HG03521 (cell line): Measurements from ENCODE around the gene PNCK.

Experiments used
- ATAC-seq: cut with Tn5 transposase; IDR thresholded peaks from one replicate; pipeline ENCODE4 v1.9.1; 2021; ENCODE audit warnings: mild to moderate bottlenecking, moderate library complexity; ENCODE audit not compliant: unreplicated experiment

The PNCK gene

DNA sequence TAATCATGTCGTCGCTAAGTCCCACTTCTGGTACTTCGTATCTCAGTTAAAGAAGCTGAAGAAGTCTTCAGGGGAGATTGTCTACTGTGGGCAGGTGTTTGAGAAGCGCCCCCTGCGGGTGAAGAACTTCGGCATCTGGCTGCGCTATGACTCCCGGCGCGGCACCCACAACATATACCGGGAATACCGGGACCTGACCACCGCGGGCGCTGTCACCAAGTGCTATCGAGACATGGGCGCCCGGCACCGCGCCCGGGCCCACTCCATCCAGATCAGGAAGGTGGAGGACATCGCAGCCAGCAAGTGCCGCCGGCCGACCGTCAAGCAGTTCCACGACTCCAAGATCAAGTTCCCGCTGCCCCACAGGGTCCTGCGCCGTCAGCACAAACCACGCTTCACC is 11.3 kb downstream of the PNCK start:
- no peak for ATAC-seq

DNA sequence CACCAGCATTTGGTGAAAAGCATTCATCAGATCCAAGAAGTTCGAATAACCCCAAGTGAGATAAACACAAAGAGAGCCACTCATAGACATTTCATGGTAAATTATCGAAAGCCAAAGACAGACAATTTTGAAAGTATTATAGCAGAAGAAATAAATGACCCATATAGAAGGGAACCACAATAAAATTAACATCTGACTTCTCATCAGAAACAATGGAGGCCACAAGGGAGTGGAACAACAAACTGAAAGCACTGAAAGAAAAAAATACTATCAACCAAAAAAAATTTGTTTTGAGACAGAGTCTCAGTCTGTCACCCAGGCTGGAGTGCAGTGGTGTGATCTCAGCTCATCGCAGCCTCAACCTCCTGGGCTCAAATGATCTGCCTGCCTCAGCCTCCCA is 14.3 kb downstream of the PNCK start:
- no peak for ATAC-seq

DNA sequence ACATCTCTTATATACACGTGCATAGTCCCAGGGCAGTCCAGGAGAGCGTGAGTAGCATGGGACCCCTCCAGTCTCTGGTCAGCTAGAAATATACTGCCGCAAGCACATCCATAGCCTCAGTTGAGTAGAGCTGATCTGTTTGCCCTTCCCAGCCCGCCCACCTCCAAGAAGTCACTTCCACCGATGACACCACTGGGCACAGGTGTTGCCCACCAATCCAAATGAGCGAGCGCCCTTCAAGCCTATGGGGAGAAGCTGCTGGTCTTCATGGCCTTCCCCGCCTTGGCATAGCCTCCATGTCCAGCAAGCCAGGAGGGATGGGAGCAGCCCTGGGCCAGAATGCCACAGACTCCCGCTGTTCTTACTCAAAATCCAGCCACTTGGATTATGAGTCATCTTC is 16.5 kb downstream of the PNCK start:
- ATAC-seq = no peak

DNA sequence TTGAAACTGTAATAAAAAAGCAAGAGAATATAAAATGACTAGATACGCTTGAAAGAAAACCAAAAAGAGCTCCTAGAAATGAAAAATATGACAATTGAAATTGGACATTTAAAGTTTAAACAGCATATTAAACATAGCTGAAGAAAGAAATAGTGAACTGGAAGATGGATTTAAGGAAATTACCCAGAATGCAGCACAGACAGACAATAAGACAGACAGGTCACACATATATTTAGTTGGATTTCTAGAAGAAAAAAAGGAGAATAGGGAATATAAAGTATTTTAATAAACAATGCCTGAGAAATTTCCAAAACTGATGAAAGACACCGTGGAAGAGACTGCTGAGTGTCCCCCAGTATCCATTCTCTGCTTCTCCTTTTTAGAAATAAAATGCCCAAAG is 20.1 kb downstream of the PNCK start:
- ATAC-seq = no peak

- ATAC-seq = no peak
These were observed 22.0 kb downstream of the PNCK start for GRCh38 chrX:153651540-153652079.

GRCh38 chrX:153650959-153651358 is 22.7 kb downstream of the PNCK start:
- ATAC-seq = no peak

DNA sequence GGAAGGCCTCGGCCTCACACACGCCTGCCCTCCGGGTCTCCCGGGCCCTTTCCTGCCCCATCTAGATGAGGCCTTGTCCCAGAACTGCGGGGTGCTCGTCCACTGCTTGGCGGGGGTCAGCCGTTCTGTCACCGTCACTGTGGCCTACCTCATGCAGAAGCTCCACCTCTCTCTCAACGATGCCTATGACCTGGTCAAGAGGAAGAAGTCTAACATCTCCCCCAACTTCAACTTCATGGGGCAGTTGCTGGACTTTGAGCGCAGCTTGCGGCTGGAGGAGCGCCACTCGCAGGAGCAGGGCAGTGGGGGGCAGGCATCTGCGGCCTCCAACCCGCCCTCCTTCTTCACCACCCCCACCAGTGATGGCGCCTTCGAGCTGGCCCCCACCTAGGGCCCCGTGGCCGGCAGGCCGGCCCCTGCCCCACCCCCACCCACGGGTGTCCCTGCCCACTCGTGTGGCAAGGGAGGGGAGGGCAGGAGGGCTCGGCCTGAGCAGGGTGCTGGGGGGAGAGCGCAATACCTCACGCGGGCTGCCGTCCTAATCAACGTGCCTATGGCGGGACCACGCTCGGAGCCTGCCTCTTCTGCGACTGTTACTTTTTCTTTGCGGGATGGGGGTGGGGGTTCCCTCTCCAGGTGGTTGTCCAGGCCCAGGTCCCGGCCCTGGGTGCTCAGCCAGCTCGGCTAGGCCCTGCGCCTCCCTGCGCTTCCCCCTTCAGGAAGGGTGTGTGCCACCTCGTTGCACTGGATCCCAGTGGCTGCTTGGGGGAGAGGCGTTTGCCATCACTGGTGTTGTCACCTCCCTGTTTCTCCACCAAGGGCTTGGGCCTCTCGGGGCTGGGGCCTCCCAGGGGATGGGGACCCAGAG is 23.5 kb downstream of the PNCK start:
- no peak for ATAC-seq

- ATAC-seq = no peak
These were observed 24.3 kb downstream of the PNCK start for GRCh38 chrX:153649178-153649914.

GRCh38 chrX:153648358-153649177 is 25.0 kb downstream of the PNCK start:
- ATAC-seq = no peak

DNA sequence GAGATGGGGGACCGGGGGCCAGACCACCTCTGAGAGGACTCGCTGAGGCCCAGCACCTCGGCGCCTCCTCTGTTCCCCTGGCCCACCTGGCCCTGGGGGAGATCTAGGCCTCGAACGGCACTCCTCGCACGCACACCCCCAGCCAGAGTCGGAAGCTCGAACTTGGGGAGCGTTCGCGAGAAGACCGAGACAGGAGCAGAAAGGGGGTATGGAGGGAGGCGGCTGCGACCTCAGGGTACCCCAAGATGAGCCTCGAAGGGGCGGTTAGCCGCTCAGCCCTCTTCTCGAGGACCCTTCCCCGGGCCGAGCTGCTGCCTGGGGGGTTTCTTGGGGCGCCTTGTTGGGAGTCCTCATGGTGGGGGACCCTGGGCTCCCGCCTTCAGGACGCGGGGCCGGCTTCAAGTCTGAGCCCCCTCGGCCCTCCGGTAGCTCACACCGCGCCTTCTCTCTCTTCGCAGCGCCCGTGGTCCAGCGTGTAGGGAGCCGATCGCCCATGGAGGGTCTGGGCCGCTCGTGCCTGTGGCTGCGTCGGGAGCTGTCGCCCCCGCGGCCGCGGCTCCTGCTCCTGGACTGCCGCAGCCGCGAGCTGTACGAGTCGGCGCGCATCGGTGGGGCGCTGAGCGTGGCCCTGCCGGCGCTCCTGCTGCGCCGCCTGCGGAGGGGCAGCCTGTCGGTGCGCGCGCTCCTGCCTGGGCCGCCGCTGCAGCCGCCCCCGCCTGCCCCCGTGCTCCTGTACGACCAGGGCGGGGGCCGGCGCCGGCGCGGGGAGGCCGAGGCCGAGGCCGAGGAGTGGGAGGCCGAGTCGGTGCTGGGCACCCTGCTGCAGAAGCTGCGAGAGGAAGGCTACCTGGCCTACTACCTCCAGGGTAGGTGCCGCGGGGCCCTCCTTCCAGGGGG is 25.9 kb downstream of the PNCK start:
- ATAC-seq = no peak

DNA sequence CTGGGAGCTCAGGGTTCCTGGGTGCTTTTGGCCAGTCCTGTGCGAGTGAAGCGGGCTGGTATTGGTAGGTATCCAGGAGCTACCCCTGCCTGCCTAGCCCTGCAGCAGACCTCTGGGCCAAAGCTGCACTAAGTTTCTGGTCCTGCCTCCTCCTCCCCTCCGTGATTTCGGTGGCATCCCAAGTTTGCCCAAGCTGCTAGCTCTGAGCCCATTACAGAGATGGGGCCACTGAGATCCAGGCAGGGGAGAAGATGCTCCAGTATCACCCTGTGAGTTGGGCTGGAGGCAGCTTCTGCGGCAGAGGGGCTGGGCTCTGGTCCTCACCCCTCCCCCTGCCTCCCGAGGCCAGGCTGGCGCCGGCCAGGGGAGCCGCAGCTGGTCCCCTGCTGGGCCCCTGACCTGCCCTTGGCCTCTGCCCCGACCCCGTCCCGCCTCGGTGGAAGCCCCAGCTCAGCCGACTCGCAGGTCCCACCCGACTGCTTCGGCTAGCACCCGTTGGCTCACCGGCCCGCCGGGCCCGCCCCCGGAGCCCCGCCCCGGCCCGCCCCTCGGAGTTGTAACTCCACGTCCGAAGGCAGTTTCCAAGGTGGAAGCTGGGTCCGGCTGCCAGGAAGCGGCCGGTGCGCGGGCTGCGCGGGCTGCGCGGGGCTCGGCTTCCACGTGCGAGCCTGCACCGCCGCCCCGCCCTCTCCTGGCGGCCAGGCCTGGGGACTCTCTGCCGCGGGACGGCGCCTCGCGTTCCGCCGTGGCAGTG is 26.8 kb downstream of the PNCK start, which contains the start of gene DUSP9:
Gene DUSP9, plus strand, starts transcription at position 584 of the 754 bp plus-strand sequence. CDS start 751 bp downstream, outside the sequence.
- no peak for ATAC-seq

DNA sequence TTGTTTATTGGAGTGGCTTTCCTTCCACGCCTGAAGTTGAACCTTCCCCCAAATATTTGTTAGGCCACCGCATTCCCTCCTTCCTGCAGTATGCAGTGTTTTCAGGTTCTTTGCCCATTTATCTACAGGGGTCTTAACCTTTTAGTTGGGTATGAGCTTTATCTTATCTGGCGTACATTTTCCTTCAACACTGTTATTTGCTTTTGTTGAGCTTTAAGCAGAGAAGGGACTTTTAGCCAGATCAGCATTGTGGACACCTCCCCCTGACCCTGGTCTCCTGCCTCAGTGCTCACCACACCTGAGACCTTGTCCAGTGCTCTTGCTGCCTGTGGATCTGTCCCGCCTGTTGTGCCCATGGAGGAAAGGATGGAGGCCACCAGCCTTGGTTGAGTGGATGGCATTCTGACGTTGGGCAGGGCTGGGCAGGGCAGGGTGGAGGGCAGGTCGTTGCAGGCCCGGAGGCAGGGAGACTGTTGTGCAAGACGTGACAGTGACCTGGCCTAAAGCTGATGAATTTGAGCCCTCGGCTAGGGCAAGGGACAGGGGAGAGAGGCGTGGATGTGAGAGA is 27.6 kb downstream of the PNCK start:
- no peak for ATAC-seq

- no peak for ATAC-seq
These were observed 28.5 kb downstream of the PNCK start for GRCh38 chrX:153645151-153645550.

GRCh38 chrX:153644356-153645125 is 29.1 kb downstream of the PNCK start:
- ATAC-seq = no peak

GRCh38 chrX:153643431-153644351 is 29.9 kb downstream of the PNCK start:
- ATAC-seq = no peak

GRCh38 chrX:153642655-153643430 is 30.8 kb downstream of the PNCK start:
- no peak for ATAC-seq
